Stimulated activated CD4-positive, alpha-beta T cell treated with anti-CD3 and anti-CD28 coated beads, Interleukin-12 subunit alpha, Interleukin-12 subunit beta, amount 100 ng/mL, for 4 hours (primary cell): Measurements from ENCODE around the gene FRG2.
"Not testable (repeated sequence)": the region's sequence is repeated elsewhere in the genome, so short reads cannot be mapped to it uniquely, and the experiment has no call there.

Source experiments
- DNase-seq: peaks from one replicate; pipeline ENCODE4 v3.0.0-alpha.2; 2020

The FRG2 gene

DNA sequence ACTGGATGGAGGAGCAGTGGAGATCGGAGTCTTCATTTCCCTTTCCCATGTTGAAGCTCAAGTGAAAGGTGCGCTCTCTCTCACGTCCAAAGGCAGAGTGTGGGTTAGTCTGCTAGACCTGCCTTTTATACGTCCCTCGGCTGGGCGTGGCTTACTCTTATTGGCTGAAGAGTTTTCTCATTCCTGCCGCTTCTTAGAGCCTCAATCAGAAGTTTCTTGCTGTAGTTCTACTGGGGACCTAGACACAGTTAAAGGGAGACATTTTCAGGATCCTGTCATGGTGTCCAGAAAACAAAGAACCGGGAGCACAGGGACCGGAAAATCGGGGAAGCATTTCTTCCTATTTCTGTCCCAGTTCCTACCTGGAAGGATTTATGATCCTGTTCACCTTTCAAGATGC is at the start of gene FRG2:
FRG2 (minus strand) TSS at position 101 of the 400 bp plus-strand sequence; CDS start at position 49, 52 bp downstream.
- DNase-seq = not testable (repeated sequence)

DNA sequence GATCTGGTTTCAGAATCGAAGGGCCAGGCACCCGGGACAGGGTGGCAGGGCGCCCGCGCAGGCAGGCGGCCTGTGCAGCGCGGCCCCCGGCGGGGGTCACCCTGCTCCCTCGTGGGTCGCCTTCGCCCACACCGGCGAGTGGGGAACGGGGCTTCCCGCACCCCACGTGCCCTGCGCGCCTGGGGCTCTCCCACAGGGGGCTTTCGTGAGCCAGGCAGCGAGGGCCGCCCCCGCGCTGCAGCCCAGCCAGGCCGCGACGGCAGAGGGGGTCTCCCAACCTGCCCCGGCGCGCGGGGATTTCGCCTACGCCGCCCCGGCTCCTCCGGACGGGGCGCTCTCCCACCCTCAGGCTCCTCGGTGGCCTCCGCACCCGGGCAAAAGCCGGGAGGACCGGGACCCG is 41.3 kb upstream of the FRG2 start:
- DNase-seq = not testable (repeated sequence)

DNA sequence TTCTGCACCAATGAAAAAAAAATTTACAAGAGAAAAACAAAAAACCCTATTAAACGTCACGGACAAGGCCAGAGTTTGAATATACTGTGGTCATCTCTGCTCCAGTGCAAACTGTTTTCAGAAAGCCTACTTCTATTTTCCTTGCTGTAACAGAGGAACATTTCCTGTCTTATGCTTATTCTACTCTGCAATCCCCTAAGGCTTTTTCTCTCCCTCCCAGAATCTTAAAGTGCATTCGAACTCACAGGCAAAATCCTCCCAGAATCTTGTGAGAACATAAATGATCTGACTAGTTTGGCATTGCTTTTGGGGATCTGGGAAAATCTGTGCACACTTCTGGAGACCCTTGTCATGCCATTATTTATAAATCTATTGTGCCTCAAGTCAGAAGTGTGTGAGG is 37.7 kb upstream of the FRG2 start:
- not testable (repeated sequence) for DNase-seq

DNA sequence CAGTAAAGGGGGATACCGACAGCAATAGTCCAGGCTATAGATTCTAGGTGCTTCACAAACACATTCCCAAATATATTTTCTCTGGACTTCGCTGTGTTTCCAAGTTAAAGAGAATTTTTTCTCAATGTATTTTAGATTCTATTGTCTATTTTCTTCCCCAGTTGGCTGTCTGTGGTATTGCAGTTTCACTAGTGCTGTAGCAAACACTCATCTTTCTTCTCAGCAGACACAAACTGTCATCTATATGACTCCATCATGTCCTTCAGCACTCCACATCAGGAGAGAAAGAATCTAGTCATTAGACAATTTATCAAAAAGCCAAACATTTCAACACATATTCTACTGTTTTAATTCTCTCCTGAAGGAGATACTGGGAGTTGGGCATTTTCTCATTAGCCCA is 37.3 kb upstream of the FRG2 start, which contains the start of gene DBET:
DBET (plus strand) TSS at position 161 of the 400 bp plus-strand sequence.
- DNase-seq = not testable (repeated sequence)

DNA sequence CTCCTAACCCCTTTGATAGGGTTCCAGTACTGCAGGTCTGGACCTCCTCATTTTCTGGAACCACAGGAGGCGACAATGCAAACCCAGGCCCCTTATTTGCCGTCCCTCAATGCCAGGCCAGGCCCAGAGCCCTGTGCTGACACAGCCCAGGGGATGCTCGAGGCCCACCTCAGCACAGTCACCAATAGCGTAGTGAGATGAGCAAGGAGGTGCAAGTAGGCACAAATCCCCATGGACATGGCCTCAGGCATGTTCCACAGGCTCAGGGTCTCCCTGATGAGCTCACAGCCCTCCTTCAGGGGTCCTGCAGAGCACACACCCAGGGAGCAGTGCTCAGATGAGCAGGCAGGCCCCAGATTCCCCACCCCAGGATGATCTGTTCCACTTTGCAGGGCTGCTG is 31.9 kb upstream of the FRG2 start:
- not testable (repeated sequence) for DNase-seq

DNA sequence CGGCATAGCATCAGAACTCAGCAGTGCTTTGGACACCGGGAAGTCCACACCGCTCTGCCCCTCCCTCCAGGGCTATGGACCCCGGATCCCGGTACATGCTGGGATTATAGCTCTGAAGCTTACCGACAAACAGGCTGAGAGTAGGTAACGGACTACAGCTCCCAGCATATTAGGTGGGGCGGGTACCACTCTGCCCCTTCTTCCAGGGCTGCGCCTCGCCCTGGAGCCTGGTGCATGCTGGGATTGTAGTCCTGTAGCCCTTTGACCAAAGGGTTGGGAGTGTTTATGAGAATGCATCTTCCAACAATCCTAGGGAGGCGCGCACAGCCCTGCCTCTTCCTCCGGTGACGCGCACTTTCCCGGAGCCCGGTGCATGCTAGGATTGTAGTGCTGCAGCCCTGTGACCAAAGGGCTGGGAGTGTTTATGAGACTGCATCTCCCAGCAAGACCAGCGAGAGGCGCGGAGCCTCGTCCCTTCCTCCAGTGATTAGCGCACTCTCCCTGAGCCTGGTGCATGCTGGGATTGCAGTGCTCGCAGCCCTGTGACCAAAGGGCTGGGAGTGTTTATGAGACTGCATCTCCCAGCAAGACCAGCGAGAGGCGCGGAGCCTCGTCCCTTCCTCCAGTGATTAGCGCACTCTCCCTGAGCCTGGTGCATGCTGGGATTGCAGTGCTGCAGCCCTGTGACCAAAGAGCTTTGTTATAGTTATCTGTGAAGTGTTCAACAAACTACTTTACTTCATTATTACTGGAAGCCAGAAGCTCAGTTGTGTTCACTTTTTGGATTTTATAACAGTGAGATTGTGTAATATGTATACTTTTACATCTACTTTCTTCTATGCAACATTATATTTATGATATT is 22.6 kb upstream of the FRG2 start:
- DNase-seq = not testable (repeated sequence)

DNA sequence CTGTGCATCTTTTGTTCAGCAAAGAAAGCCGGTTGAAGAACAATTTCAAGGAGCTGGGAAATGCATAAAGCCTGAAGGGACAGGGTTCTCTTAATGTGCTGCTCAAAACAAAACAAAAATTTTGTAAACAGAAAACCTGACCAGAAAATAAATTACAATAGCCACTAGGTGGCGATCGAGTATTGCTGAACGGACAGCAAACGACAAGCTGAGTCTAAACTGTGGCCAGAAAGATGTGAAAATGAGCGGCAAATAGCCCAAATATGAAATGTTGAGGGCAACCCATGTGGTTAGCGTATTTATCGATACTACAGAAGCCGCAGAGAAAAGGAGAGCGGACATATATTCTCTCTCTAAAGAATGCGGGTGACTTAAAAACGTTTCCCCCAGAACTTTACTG is 20.6 kb upstream of the FRG2 start:
- not testable (repeated sequence) for DNase-seq

DNA sequence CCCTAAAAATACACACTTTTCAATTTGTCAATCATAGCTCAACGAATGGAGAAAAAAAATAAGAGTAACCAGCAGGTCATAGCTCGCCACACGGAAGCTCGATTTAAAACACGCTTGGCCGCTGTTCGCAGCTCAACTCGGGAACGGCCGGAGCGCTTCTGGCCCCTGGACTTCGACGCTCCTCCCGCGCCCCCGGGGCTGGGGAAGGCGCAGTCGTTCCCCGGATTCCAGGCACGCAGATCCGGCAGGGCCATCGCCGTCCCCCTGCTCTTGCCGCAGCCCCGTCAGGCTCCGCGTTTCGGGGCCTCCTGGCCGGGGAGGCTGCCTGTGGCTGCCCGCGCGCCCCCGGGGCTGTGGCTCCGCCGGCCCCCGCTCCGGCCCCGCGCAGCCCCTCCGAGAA is 13.8 kb upstream of the FRG2 start:
- DNase-seq = not testable (repeated sequence)

DNA sequence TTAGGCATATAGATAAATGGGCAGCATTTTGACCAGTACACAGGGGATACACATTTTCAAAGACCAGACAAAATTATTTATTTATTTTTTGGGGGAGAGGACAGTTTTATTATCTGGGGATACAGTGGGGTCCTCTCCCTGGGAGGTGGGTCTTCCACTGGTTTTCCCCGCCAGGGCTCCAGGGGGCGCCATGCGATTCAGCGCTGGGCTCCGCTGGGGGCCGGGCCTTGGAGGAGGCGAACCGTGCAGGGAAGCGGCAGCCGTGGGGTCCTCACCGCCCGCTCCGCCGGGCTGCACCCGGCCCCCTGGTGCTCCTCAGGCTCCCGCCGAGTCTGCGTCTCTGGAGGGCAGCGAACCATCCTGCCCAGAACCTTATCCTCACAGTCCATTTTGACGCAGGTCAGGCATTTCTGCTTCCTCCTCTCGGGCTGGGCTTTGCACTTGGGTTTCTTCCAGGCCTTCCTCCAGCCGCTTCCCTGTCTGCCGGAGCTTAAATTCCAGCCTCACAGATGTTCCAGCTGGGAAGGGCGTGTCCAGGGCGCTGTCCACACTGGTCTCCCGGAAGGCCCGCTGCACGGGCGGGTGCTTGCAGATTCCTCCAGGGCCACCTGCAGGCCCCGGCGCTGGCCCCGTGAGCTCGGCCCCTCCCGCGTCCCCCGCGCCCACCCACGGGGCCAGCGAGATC is 10.8 kb upstream of the FRG2 start:
- DNase-seq = not testable (repeated sequence)

DNA sequence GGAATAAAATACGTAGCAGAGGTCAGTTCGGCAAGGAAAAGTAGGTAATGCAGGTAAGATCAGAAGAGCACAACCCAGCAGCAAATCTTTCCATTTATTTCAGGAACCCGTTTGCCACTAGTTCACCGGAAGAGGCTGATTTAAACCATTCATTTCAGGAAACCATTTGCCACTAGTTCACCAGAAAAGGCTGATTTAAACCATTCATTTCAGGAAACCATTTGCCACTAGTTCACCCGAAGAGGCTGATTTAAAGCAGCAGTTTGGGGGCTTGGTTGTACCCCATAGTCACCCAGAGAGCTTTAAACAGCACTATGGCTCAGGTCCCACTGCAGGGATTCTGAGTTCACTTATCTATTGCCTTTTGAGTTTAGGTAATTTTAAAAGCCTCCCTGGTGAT is 4.2 kb upstream of the FRG2 start:
- not testable (repeated sequence) for DNase-seq

DNA sequence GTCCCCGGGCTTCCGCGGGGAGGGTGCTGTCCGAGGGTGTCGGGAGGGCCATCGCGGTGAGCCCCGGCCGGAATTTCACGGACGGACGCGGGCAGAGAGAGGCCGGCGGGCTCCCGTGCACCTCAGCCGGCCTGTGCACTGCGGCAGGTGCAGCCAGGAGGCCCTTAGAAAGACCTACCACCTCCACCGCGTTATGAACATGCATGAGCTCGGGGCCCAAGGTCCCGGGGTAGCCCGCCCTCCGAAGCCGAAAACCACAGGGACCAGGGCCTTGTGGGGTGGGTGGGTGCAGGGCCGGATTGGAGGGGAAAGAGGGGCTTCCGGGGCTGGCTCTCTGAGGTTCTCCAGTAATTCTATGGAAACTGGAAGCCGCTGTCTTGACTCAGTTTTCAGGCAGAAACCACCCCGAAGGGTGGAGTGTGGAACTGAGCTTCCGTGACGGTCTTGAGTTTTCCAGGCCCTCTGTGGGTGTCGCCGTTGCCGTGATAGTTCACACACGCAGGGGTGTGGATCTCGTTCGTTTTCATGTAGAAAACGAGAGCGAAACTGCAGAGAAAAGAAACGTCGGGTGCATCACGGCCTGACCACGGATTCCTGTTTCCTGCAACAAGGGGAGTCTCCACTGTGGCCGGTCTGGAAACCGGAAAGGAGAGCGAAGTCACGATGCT is 4.3 kb downstream of the FRG2 start:
- DNase-seq = not testable (repeated sequence)

DNA sequence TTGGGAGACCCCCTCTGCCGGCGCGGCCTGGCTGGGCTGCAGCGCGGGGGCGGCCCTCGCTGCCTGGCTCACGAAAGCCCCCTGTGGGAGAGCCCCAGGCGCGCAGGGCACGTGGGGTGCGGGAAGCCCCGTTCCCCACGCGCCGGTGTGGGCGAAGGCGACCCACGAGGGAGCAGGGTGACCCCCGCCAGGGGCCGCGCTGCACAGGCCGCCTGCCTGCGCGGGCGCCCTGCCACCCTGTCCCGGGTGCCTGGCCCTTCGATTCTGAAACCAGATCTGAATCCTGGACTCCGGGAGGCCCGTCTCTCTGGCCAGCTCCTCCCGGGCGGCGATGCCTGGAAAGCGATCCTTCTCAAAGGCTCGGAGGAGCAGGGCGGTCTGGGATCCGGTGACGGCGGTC is 5.1 kb downstream of the FRG2 start:
- not testable (repeated sequence) for DNase-seq

DNA sequence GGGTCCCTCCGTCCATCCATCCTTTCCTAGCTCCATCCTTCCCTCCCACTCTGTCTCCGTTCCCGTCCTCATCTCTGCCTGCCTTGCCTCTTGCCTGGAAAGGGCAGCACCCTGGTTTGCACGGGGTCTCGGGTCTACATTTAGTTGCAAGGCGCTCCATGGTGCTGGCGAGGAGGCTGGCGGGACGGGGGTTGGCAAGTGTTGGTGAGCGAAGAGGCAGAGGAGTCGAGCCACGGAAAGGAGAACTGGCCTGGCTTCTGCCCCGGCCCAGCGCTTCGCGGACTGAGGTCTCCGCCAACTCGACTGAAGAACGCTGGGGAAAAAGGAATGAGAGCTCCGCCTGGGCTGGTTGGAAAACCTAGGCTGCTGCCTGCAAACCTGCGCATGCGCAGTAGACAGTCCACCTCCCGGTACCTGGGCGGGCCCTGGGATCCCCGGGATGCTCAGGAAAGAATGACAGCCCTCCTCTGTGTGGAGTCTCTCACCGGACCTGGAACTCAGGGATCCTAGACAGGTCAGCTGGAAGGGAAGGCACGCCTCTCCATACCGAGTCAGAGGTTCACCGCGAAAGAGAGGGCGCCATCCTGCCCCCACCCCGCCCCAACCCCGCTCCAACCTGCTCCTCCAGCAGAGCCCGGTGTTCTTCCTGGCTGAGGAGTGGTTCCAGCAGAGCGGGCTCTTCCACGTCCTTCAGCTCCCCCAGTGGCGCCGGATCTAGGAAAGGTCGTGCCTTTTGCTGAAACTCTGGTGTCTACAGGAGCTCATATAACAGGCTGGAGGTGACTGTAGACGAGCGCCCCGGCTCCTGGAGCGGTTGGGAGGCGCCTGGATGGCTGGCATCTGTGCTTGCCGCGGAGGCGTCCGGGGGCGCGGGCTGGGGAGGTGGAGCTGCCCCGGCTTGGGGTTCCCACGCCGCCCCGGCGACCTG is 6.0 kb downstream of the FRG2 start:
- DNase-seq = no peak

DNA sequence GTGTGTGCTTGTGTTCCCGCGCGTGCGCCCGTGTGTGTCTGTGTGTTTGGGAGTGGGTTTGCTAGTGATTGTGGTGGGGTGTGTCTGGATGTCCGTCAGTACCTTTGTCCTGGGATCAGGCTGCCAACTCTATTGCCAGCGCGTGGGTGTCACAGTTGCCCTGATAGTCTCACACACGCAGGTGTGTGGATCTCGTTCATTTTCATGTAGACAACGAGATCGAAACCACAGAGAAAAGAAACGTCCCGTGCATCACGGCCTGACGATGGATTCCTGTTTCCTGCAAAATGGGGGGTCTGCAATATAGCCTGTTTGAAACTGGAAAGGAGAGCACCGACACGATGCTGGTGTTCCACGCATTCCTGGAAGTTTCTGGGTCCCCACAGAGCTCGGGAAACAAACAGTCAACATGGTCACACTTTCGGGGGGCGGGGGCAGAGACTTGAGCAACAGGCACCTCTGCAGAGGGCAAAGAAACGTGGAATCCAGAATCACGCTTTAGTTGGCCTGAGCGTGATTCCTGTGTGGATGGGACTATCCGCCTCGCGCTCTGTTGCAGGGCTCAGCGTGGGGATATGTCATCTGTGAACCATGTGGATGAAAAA is 7.1 kb downstream of the FRG2 start:
- DNase-seq = not testable (repeated sequence)

DNA sequence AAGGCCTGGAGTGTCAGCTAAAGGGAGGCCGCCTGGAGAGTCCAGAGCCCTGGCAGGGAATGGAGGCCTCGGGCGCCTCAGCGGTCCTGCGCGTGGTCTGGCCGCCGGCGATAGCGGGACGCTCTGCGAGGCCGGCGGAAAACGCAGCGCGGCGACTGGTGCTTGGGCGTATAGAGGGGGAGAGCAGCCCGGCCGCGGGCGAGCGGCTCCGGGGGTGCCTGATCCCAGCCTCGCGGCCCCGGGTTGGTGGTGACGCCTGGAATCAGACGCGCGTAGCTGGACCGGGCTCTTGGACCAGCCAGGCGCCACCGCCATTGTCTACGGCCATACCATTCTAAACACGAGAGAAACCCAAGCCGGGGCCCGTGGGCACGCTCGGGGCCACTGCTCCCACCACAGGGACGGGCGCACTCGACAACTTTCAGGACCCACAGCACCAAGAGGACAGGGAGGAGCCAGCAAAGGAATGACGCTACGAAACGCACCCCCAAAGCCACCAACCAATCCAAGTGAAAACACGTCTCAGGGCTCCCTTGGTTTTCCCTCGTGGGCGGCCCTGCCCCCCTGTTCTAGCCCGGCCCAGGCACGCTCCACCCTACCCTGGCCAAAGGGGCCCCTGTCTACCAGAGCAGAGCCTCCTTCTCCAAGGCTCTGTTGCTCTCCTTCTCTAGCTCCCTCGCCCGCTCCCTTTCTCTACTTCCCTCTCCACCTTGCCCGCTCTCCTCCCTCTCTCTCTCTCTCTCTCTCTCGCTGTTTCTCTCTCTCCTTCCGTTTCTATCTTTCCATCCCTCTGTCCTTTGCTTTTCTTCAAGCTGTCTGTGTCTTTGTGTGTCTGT is 7.8 kb downstream of the FRG2 start:
- no peak for DNase-seq

DNA sequence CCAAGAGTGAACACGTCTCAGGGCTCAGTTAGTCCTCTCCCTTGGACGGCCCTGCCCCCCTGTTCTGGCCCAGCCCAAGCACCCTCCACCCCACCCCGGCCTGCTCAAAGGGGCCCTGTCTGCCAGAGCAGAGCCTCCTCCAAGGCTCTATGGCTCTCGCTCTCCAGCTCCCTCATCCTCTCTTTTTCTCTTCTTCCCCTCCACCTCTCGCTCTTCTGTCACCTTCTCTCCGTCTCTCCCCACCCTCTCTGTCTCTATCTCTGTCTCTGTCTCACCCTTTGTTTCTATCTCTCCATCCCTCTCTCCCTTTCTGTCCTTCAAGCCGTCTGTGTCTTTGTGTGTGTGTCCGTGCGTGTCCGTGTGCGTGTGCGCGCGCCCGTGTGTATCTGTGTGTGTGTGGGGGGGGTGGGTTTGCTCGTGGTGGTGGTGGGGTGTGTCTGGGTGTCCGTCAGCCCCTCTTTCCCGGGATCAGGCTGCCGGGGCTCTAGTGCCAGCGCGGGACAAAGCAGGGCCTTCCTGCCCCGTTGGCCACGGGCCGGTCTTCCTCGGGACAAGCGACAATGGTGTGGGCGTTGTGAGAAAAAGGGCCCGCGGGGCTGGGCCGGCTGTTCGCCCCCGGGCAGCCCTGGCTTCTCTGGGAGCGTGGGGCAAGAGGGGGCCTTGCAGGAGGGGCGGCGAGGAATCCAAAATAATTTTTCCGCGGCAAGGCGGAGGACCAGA is 8.7 kb downstream of the FRG2 start:
- no peak for DNase-seq

DNA sequence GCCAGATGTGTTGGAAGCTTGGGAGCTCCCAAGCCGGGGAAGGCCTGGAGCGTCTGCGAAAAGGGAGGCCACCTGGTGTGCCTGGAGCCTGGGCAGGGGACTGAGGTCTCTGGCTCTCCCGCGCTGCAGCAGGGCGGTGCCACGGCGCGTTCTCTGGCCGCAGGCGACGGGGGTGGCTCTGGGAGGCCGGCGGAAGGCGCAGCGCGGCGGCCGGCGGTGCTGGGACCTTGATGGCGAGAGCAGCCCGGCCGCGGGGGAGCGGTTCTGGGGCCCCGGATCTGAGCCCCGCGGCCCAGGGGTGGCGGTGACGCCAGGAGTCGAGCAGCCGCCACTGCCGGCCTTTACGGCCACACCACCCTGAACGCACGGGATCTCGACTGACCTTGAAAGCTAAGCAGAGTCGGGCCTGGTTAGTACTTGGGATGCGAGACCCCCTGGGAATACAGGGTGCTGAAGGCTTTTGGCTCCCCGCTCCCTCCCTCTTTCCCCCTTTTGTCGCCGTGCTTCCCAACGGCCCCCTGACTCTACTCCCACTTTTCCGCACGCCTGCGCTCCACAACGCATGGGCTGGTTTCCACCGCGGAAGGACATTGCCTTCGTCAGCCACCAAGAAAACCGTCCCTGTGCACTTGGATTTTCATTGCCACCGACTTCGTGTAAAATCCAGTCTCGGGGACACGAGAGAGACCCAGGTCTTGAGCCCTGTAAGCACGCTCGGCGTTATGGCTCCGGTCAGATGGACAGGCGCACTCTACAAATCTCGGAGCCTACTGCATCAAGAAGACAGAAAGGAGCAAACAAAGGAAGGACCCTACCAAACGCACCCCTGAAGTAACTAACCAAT is 9.5 kb downstream of the FRG2 start:
- DNase-seq = no peak

DNA sequence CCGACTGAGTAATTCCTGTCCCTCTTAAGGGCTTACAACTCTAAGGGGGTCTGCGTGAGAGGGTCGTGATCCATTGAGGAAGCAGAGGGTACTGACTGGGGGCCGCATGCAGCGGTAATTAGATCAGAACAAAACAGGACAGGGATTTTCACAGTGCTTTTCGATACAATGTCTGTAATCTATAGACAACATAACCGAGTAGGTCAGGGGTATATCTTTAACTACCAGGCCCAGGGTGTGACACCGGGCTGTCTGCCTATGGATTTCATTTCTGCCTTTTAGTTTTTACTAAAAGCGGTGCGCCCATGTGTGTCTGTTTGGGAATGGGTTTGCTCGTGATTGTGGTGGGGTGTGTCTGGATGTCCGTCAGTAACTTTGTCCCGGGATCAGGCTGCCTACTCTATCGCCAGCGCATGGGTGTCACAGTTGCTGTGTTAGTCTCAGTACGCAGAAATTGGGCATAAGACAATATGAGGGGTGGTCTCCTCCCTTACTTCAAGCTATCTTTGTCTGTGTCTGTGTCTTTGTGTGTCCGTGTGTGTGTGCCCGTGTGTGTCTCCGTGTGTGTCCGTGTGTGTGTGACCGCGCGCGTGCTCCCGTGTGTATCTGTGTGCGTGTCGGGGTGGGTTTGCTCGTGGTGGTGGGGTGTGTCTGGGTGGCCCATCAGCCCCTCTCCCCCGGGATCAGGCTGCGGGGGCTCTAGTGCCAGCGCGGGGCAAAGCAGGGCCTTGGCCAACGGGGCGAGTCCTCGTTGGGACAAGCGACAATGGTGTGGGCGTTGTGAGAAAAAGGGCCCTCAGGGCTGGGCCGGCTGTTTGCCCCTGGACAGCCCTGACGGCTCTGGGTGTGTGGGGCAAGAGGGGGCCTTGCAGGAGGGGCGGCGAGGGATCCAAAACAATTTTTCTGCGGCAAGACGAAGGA is 10.4 kb downstream of the FRG2 start:
- no peak for DNase-seq
